SK-N-MC (cell line): ENCODE results near the gene ADH1C.

Experiments used
- EZH2 ChIP-seq: fragments of 200-600 bp; sonication (generic); IDR thresholded peaks from one replicate; pipeline ENCODE4 v1.6.1; 2017; ENCODE audit warnings: antibody characterized with exemption
- FOXP2 ChIP-seq: optimal IDR thresholded peaks from 2 replicates; pipeline ENCODE3; 2011; ENCODE audit warnings: mild to moderate bottlenecking, moderate library complexity; ENCODE audit not compliant: insufficient read depth; ENCODE audit errors: extremely low read length, control extremely low read depth
- POLR2AphosphoS5 ChIP-seq: IDR thresholded peaks from 2 replicates; pipeline ENCODE4 v1.6.1; 2012; ENCODE audit warnings: mild to moderate bottlenecking, low read depth, low read length, borderline replicate concordance

GRCh38 chr4:99394896-99395295, 42.4 kb upstream of the ADH1C start:
- TF ChIP-seq POLR2AphosphoS5, result no peak
- no peak for TF ChIP-seq EZH2
- TF ChIP-seq FOXP2, result no peak
